OCI-LY3 (cell line): ENCODE results near the gene P2RY6.
"Not testable (repeated sequence)": the region's sequence is repeated elsewhere in the genome, so short reads cannot be mapped to it uniquely, and the experiment has no call there.

Experiments
- H2AFZ ChIP-seq: fragments of 200-600, 300-600 bp; shearing (Covaris generic); 2 replicates; pipeline ENCODE4 v1.6.0; 2014; ENCODE audit warnings: antibody characterized with exemption, low read depth, low read length
- H3K27ac ChIP-seq: fragments of 200-600, 300-600 bp; sonication (generic); 2 replicates; pipeline ENCODE4 v1.5.1; 2014; ENCODE audit warnings: mild to moderate bottlenecking, low read length, moderate library complexity, mixed read lengths
- H3K27me3 ChIP-seq: fragments of 200-600, 300-600 bp; sonication (generic); 2 replicates; pipeline ENCODE4 v1.6.1; 2014; ENCODE audit warnings: low read depth, low read length, mixed read lengths
- H3K36me3 ChIP-seq: fragments of 200-600, 300-600 bp; sonication (generic); replicated peaks from 2 replicates; pipeline ENCODE3; 2014; ENCODE audit warnings: low read depth, low read length, mixed read lengths
- H3K4me1 ChIP-seq: fragments of 300-600, 200-600 bp; sonication (generic); 2 replicates; pipeline ENCODE4 v1.6.1; 2014; ENCODE audit warnings: low read length, mixed read lengths
- H3K4me2 ChIP-seq: fragments of 200-600, 300-600 bp; sonication (generic); 2 replicates; pipeline ENCODE4 v1.6.1; 2014; ENCODE audit warnings: low read length, mixed read lengths
- H3K4me3 ChIP-seq: fragments of 300-600, 200-600 bp; sonication (generic); 2 replicates; pipeline ENCODE4 v1.5.1; 2014; ENCODE audit warnings: antibody characterized with exemption, mild to moderate bottlenecking, low read length, moderate library complexity
- H3K79me2 ChIP-seq: fragments of 300-600, 200-600 bp; shearing (Covaris generic); 2 replicates; pipeline ENCODE4 v1.6.1; 2014; ENCODE audit warnings: mild to moderate bottlenecking, low read length, mixed read lengths
- H3K9ac ChIP-seq: fragments of 300-600, 200-600 bp; shearing (Covaris generic); 2 replicates; pipeline ENCODE4 v1.6.0; 2014; ENCODE audit warnings: mild to moderate bottlenecking, low read length, moderate library complexity
- H3K9me3 ChIP-seq: fragments of 200-600, 300-600 bp; shearing (Covaris generic); 2 replicates; pipeline ENCODE4 v1.6.1; 2014; ENCODE audit warnings: low read length, mixed read lengths; ENCODE audit not compliant: insufficient read depth
- H4K20me1 ChIP-seq: fragments of 200-600, 300-600 bp; sonication (generic); 2 replicates; pipeline ENCODE4 v1.6.1; 2016; ENCODE audit warnings: low read length, mixed read lengths; ENCODE audit not compliant: insufficient read depth
- EZH2phosphoT487 ChIP-seq: fragments of 200-600 bp; shearing (Covaris generic); IDR thresholded peaks from 2 replicates; pipeline ENCODE4 v1.6.1; 2018; ENCODE audit warnings: antibody characterized with exemption, mixed run types, low read depth
- TF ChIP-seq, protein P1 (sequence below): fragments of 200-600, 300-600 bp; sonication (generic); IDR thresholded peaks from 2 replicates; pipeline ENCODE4 v1.5.1; 2014; ENCODE audit warnings: antibody characterized with exemption, low read length, low read depth

The P2RY6 gene

DNA sequence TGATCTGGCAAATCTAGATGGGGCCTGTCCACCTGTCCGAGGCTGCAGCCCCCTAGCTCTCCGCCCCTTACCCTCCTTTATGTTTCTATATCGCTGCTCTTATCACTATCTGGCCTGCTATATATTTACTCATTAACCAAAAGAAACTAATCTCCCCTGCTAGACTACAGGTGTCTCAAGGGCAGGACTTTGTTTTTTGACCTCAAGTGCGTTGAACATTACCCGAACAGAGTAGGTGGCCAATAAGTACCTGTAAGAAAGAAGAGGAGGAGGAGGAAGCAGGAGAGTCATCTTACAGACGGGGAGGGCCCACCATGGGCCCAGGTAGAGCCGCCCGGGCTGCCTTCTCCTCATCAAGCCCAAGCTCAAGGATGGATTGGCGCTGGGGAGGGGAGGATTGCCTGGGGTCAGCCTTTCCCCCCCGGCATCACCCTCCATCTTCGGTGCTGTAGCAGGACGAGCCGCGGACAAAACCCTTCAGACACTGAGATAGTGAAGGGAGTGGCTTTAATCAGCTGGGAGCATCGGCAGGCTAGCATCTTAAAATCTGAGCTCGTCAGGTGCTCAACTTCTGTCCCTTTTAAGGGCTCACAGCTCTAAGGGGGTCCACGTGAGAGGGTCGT lies 1.2 kb upstream of the P2RY6 start:
- peaks cover 25% of the 10 kb centered on the region for H3K36me3 ChIP-seq
- H3K4me2 ChIP-seq: peak overlapping the region; percentile 89
- TF ChIP-seq, protein P1, sequence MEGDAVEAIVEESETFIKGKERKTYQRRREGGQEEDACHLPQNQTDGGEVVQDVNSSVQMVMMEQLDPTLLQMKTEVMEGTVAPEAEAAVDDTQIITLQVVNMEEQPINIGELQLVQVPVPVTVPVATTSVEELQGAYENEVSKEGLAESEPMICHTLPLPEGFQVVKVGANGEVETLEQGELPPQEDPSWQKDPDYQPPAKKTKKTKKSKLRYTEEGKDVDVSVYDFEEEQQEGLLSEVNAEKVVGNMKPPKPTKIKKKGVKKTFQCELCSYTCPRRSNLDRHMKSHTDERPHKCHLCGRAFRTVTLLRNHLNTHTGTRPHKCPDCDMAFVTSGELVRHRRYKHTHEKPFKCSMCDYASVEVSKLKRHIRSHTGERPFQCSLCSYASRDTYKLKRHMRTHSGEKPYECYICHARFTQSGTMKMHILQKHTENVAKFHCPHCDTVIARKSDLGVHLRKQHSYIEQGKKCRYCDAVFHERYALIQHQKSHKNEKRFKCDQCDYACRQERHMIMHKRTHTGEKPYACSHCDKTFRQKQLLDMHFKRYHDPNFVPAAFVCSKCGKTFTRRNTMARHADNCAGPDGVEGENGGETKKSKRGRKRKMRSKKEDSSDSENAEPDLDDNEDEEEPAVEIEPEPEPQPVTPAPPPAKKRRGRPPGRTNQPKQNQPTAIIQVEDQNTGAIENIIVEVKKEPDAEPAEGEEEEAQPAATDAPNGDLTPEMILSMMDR: no peak
- no peak for TF ChIP-seq EZH2phosphoT487
- H3K9me3 ChIP-seq: no peaks in the 10 kb centered on the region
- peaks cover 12% of the 10 kb centered on the region for H4K20me1 ChIP-seq
- H2AFZ ChIP-seq: no peak overlapping the region
- H3K4me1 ChIP-seq: peaks cover 80% of the 10 kb centered on the region
- H3K4me3 ChIP-seq: peak overlapping the region; percentile 86
- peak overlapping the region; percentile 94 for H3K27ac ChIP-seq
- H3K79me2 ChIP-seq: peaks cover 72% of the 10 kb centered on the region
- H3K27me3 ChIP-seq: no peaks in the 10 kb centered on the region
- peak overlapping the region; percentile 92 for H3K9ac ChIP-seq

- H3K9ac ChIP-seq: peak overlapping the region; percentile 92
- not testable (repeated sequence) for H3K9me3 ChIP-seq, H3K27me3 ChIP-seq, H2AFZ ChIP-seq
- H3K4me1 ChIP-seq: peaks cover 81% of the 10 kb centered on the region
- peak overlapping the region; percentile 86 for H3K4me3 ChIP-seq
- H3K4me2 ChIP-seq: peak overlapping the region; percentile 89
- peaks cover 30% of the 10 kb centered on the region for H3K36me3 ChIP-seq
- peaks cover 77% of the 10 kb centered on the region for H3K79me2 ChIP-seq
- peak overlapping the region; percentile 94 for H3K27ac ChIP-seq
- H4K20me1 ChIP-seq: peaks cover 18% of the 10 kb centered on the region
Observed at GRCh38 chr11:73271478-73271865, 666 bp upstream of the P2RY6 start.

DNA sequence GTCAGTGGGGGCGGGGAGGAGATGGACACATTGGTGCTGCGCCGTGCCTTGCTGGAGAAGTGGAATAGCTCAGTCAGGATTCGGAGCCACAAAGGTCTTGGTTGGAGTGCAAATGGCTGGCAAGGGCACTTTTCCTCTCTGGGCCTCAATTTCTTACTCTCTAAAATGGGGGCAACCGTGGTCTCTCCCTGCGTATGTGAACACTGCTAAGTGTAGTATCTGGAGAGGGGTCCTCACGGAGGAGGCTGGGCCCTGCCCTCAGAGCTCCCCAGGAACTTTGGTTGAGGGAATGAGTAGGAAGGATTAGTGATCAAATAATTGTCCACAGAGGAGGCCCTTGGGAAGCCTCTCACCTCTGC lies 521 bp downstream of the P2RY6 start:
- Histone ChIP-seq H3K79me2 (peaks cover 89% of the 10 kb centered on the region), H3K9me3 (no peaks in the 10 kb centered on the region), H3K27me3 (no peaks in the 10 kb centered on the region), H2AFZ (no peak overlapping the region), H3K36me3 (peaks cover 40% of the 10 kb centered on the region), H3K27ac (peak overlapping the region; percentile 94), H3K4me2 (peak overlapping the region; percentile 89), H3K4me1 (peaks cover 74% of the 10 kb centered on the region), H3K4me3 (peak overlapping the region; percentile 86), H3K9ac (peak overlapping the region; percentile 92), H4K20me1 (peaks cover 25% of the 10 kb centered on the region)
- TF ChIP-seq, protein P1: no peak
- TF ChIP-seq EZH2phosphoT487: no peak

GRCh38 chr11:73273222-73273895 lies 1.2 kb downstream of the P2RY6 start:
- H3K4me3 ChIP-seq: peak overlapping the region; percentile 86
- no peaks in the 10 kb centered on the region for H3K27me3 ChIP-seq
- H2AFZ ChIP-seq: no peak overlapping the region
- peaks cover 67% of the 10 kb centered on the region for H3K4me1 ChIP-seq
- H3K4me2 ChIP-seq: peak overlapping the region; percentile 89
- H3K9me3 ChIP-seq: no peaks in the 10 kb centered on the region
- H4K20me1 ChIP-seq: peaks cover 28% of the 10 kb centered on the region
- peaks cover 42% of the 10 kb centered on the region for H3K36me3 ChIP-seq
- TF ChIP-seq, protein P1: no peak
- no peak for TF ChIP-seq EZH2phosphoT487
- peak overlapping the region; percentile 94 for H3K27ac ChIP-seq
- H3K9ac ChIP-seq: peak overlapping the region; percentile 92
- H3K79me2 ChIP-seq: peaks cover 96% of the 10 kb centered on the region

DNA sequence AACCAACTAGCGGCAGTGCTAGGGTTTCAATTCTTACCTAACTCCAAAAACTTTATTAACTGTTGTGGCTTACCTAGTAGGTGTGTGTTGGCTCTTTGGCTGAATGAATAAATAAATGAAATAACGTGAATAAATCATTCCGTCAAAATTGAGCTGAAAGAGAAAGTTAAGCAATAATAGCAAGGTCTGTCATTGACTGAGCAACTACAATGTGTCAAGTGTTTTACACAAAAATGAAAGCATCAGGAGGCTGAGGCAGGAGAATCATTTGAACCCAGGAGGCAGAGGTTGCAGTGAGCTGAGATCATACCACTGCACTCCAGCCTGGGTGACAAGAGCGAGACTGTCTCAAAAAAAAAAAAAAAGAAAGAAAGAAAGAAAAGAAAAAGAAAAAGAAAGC lies 2.1 kb downstream of the P2RY6 start:
- Histone ChIP-seq H3K4me1 (peaks cover 58% of the 10 kb centered on the region), H4K20me1 (peaks cover 37% of the 10 kb centered on the region), H3K4me2 (peak overlapping the region; percentile 89), H3K79me2 (peaks cover 98% of the 10 kb centered on the region), H3K4me3 (peak overlapping the region; percentile 86), H3K36me3 (peaks cover 50% of the 10 kb centered on the region), H3K9ac (peak overlapping the region; percentile 92), H3K27ac (peak overlapping the region; percentile 94)
- H3K9me3 ChIP-seq, H2AFZ ChIP-seq, H3K27me3 ChIP-seq: not testable (repeated sequence)
